Aortic smooth muscle cell (primary cell): ENCODE measurements around the gene OLFML1. TPM values are rescaled to one million over a fixed set of nuclear protein-coding genes. Genes with fewer than 3 reads are reported as not detected.

ENCODE experiments used
- total RNA-seq: library from RNA; depleted of rRNA; stranded (reverse); fragments of >200 nt; gene quantifications from 2 replicates; pipeline ENCODE4 v1.2.3, GENCODE V29; 2014

The OLFML1 gene
- total RNA-seq, result 14.7 and 15.2 TPM in 2 replicates

GRCh38 chr11:7485186-7486097 lies at the start of gene OLFML1:
OLFML1 (plus strand) TSS chr11:7485506; CDS start chr11:7485876, 370 bp downstream.

GRCh38 chr11:7513234-7514098 lies 28.2 kb downstream of the OLFML1 start, which contains the start of gene PPFIBP2:
PPFIBP2 (plus strand) TSS chr11:7513999; CDS start chr11:7549476, 35,477 bp downstream.

Other genes with a start within 250 kb of the OLFML1 start
- 0.06 and 0.13 TPM in 2 replicates for gene SYT9, start 233.6 kb upstream of the OLFML1 start, total RNA-seq
- 18.1 and 22.5 TPM in 2 replicates for gene PPFIBP2, start 28.5 kb downstream of the OLFML1 start, total RNA-seq
- gene CYB5R2, start 188.0 kb downstream of the OLFML1 start, total RNA-seq, result 4.0 and 4.6 TPM in 2 replicates
- not detected in 2 replicates for gene OVCH2, start 221.0 kb downstream of the OLFML1 start, total RNA-seq